HS-27A (cell line): ENCODE data around the gene SEMA4A.

Source experiments
- DNase-seq: peaks from one replicate; pipeline ENCODE4 v3.0.0-alpha.2; 2012; ENCODE audit warnings: low read depth, missing footprints

Gene SEMA4A

DNA sequence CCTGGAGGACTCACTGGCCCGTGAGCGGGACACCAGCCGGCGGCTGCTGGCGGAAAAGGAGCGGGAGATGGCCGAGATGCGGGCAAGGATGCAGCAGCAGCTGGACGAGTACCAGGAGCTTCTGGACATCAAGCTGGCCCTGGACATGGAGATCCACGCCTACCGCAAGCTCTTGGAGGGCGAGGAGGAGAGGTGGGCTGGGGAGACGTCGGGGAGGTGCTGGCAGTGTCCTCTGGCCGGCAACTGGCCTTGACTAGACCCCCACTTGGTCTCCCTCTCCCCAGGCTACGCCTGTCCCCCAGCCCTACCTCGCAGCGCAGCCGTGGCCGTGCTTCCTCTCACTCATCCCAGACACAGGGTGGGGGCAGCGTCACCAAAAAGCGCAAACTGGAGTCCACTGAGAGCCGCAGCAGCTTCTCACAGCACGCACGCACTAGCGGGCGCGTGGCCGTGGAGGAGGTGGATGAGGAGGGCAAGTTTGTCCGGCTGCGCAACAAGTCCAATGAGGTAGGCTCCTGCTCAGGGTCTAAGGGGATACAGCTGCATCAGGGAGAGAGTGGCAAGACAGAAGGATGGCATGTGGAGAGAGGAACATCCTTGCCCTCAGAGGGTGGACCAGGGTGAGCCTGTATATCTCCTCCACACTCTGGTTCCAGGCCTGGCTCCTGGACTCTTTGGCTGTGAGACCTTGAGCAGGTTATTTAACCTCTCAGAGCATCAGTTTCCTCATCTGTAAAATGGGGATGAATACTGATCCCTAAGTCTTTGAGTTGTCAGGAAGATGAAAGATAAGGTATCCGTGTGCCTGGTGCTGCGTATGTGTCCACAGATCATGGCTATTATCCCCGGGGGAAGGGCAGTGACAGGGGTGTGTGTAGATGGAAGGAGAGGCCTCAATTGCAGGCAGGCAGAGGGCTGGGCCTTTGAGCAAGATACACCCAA, 17.2 kb upstream of the SEMA4A start:
- DNase-seq: no peak

GRCh38 chr1:156136970-156137483, 16.4 kb upstream of the SEMA4A start:
- DNase-seq: no peak

DNA sequence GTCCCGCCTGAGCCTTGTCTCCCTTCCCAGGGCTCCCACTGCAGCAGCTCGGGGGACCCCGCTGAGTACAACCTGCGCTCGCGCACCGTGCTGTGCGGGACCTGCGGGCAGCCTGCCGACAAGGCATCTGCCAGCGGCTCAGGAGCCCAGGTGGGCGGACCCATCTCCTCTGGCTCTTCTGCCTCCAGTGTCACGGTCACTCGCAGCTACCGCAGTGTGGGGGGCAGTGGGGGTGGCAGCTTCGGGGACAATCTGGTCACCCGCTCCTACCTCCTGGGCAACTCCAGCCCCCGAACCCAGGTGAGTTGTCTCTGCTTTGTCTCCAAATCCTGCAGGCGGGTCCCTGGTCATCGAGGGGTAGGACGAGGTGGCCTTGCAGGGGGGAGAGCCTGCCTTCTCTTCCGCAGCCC, 14.9 kb upstream of the SEMA4A start:
- no peak for DNase-seq

DNA sequence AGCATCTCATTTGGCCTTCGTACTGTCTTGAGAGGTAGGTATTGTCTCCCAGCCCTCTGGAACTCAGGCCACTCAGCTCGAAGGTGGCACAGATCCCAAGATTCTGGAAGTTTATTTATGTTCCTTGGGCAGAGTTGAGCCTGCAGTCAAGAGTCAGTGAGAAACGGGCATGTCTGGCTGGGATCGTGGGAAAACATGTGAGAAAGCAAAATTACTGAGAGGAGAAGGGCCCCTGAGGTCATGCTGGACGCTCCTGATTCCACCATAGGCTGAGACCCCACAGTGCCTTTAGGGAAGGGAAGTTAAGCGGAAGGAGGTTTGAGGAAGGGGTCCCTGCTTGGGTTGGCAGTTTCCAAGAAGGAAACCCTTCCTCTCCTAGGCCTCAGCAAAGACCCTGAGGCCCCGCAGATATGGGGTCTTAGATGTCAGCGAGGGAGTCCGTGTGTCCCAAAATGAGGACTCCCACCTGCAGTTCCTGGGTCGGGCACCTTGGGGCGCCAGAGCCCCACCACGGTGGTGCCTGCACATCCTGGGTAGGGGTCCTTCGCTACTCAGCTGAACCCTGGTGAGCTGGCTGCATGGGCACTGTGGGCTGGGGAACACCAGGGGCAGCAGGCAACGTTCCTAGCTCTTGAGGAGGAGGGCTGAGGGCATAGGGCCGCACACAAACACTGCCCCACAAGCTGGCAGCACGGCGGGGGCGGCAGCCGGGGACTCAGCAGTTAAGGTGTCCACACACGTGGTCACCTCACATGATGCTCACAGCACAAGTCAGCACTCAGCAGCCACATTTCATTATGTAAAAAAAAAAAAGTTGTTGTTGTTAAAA, 12.3 kb upstream of the SEMA4A start:
- DNase-seq: no peak

DNA sequence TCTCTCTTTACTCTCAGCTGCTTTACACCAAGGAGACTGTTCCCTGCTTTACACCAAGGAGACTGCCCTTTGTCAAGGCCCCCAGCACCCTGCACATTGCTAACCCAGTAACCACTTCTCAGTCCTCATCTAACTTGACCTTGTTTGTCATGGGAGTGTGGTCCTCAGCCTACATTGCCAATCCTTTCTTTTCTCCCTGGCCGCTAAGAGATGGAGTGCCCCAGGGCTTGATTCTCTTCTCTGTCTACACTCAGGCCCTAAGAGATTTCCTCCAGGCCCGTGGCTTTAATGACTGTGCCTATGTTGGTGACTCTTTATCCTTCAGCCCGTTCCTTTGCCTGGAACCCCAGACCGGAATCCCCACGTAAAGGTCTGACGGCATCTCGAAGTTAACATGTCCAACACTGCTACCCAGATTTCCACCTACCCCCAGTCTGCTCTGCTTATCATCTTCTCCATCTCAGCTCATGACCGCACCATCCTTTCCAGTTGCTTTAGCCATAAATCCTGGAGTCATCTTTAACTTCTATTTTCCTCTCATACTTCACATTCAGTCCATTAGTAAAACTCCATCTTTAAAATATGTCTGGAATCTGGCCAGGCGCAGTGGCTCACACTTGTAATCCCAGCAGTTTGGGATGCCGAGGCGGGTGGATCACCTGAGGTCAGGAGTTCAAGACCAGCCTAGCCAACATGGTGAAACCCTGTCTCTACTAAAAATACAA, 9.5 kb upstream of the SEMA4A start:
- DNase-seq: peak; percentile 27

GRCh38 chr1:156144742-156145141, 8.6 kb upstream of the SEMA4A start:
- DNase-seq: no peak

DNA sequence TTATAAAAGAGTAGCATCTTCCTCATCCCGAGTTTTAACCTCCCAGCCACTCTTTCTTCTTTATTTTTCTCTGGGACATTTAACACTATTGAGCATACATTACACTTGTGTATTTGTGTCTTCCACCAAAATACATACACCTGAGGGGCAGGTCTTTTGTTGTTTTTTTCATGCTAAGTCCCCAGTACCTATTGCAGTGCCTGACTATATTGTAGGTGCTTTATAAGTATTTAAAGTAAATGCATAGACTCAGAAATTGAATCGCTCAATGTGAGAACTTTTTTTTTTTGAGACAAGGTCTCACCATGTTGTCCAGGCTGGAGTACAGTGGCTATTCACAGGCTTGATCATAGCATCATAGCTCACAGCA, 7.8 kb upstream of the SEMA4A start:
- no peak for DNase-seq

GRCh38 chr1:156146020-156146768, 7.2 kb upstream of the SEMA4A start:
- DNase-seq: peak; percentile 82

- no peak for DNase-seq
Measured at GRCh38 chr1:156146769-156147405, 6.5 kb upstream of the SEMA4A start.

GRCh38 chr1:156148216-156148615, 5.2 kb upstream of the SEMA4A start:
- no peak for DNase-seq

DNA sequence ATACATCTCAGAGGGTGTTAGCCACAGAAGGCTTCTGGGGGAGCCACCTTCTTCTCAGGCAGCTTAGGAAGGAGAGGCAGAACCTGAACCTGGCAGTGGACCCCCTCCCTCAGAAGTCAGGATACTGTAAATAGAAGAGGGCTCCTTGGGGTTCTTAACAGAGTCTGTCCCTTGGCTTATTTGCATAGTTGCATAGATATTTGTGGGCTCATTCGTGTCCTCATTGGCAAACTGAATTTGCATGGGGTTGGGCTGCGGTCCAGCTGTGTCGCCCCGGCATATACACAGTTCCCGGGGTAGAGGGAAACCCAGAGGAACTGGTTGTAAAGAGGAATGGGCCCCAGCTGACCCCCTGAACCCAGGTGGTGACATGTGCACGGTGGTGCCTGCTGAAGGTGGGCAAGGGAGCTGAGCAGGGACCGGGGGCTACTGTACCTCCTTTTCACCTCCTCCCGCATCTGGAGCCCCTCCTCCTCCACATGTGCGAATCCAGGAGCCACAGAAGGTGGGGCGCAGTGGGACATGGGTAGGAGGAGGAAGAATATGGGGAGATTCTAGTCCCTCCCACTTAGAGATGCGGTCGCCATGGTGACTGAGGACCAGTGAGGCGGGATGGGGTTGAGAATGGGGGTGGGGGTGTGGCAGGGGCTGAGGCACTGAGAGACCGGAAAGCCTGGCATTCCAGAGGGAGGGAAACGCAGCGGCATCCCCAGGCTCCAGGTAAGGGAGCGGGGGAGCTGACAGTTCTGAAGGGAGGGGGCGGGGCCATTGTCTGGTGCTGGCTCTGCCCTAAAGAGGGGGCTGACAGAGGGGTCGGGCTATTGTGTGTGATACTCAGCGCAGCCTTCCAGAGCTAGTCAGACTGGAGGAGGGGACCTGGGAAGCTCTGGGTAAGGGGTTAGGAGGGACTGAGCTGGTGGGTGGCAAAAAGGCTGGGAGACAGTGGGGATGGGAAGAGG, 3.7 kb upstream of the SEMA4A start:
- DNase-seq: no peak

DNA sequence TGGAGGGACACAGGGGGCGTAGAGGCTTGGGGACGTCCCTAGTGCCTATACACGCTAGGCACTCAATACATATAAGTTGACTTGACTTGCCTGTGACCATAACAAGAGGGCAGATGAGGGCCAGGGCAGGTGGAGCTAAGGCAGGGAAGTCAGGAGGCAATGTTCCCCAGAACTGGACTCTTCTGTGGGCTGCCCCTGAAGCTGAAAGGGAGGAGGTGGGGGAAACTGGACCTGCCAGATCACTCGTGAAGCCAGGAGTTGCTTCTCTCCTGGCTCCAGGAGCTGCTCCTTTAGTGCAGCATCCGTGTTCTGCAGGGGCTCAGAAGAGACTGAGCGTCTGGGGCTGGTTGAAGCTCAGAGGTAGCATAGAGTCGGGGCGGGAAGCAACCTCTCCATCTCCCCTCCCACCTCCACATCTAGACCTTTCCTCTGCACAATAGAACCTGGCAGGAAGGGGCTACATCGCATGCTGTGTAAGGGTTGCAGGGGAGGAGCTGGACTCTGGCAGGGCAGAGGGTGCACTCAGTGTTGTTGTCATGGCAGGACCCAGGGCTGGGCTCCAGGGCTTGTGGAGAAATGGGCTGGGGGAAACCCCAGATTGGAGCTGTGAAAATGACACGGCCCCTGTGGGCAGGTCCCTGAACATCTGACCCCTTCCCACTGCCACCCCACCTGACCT, 2.9 kb upstream of the SEMA4A start:
- DNase-seq: no peak

GRCh38 chr1:156151093-156151688, 2.2 kb upstream of the SEMA4A start:
- DNase-seq: no peak

DNA sequence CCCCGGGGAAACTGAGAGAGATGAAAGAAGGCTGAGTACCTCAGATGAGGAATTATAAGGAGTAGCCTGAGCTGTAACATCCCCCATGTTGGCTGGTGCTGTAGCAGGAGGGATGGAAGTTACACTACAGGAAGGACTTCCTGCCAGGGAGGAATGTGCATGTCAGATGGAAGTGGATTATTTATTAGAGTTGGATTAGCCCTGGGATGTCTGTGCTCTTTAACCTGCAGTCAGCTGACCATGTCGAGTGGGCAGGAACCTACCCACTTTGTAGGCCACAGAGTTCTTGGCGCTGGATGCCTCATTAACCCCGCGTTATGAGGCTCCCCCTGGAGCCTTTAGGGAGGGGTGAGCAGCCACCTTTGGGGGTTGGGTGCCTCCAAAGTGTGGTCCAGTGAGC, 757 bp upstream of the SEMA4A start:
- DNase-seq: no peak

DNA sequence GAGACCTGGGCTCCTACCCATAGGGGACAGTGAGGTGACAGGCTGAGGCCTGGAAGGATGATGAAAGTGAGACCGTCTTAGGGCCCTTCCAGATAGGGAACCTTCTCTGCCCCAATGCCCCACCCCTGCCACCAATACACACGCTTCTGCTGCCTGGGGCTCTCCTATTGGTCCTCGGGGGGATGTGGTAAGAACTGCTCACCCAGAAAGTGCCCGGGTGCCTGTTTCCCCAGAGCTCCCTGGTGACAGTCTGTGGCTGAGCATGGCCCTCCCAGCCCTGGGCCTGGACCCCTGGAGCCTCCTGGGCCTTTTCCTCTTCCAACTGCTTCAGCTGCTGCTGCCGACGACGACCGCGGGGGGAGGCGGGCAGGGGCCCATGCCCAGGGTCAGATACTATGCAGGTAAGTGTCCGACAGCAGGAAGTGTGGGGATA, 948 bp downstream of the SEMA4A start:
- no peak for DNase-seq

DNA sequence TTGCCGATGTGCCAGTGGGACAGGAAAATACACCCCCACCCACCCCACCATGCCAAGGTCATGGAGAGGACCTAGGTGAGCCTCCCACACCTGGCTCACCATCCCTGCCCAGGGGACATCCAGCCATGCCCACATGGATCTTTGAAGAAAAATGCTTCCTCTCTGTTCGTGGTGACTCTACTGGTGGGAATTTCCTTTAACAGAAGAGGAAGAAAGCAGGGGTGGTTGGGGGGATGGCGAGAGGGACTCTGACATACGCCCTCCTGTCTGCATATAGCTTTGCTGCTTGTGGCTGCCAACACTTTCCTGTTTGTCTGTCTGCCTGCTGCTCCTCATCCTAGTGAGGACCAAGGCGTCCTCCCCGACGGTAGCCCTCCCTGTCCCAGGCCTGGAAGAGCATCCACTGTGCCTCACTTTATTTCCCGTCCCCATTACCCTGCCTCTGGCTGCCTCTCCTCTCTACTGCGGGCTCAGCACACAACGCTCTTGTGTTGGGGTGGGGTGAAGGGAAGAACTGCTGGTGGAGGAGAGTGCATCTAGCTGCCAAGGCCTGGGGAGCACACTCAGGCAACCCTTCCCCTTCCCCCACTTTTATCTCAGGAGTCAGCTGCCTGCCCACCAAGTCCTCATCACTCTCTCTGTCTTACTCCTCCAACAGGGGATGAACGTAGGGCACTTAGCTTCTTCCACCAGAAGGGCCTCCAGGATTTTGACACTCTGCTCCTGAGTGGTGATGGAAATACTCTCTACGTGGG, 2.5 kb downstream of the SEMA4A start:
- no peak for DNase-seq

GRCh38 chr1:156157506-156157905, 4.1 kb downstream of the SEMA4A start:
- no peak for DNase-seq

GRCh38 chr1:156157966-156158365, 4.6 kb downstream of the SEMA4A start:
- DNase-seq: no peak
